ENCODE results near the gene SOX8.

SOX8 gene

GRCh38 chr16:981695-982144, at the start of gene SOX8:
TSS of gene SOX8 (plus strand) at chr16:981770. CDS start at chr16:981923, 153 bp downstream.
- peaks cover 8% of the 10 kb centered on the region for H3K27me3 Mint-ChIP-seq
- DNase-seq: no peak
- peak within 1 kb of the TSS; percentile 75 for H3K4me3 Mint-ChIP-seq
- peaks cover 16% of the 10 kb centered on the region for H3K4me1 Mint-ChIP-seq (ENCODE audit: low read depth)
- H3K9me3 Mint-ChIP-seq: no peaks in the 10 kb centered on the region
- no peak within 1 kb of the TSS for H3K27ac Mint-ChIP-seq
- H3K36me3 Mint-ChIP-seq (ENCODE audit: low read depth): no peaks in the 10 kb centered on the region

GRCh38 chr16:932831-933330, 48.7 kb upstream of the SOX8 start:
- Mint-ChIP-seq H3K4me1 (ENCODE audit: low read depth) (peaks cover 5% of the 10 kb centered on the region), H3K9me3 (no peaks in the 10 kb centered on the region), H3K4me3 (no peak overlapping the region), H3K27ac (no peak overlapping the region), H3K27me3 (no peaks in the 10 kb centered on the region), H3K36me3 (ENCODE audit: low read depth) (peaks cover 34% of the 10 kb centered on the region)
- no peak for DNase-seq

GRCh38 chr16:933581-933980, 48.0 kb upstream of the SOX8 start:
- Mint-ChIP-seq H3K36me3 (ENCODE audit: low read depth) (peaks cover 34% of the 10 kb centered on the region), H3K27me3 (no peaks in the 10 kb centered on the region), H3K4me3 (no peak overlapping the region), H3K4me1 (ENCODE audit: low read depth) (peaks cover 5% of the 10 kb centered on the region), H3K27ac (no peak overlapping the region), H3K9me3 (no peaks in the 10 kb centered on the region)
- no peak for DNase-seq

- peaks cover 5% of the 10 kb centered on the region for H3K4me1 Mint-ChIP-seq (ENCODE audit: low read depth)
- H3K27me3 Mint-ChIP-seq: no peaks in the 10 kb centered on the region
- DNase-seq: no peak
- H3K4me3 Mint-ChIP-seq: no peak overlapping the region
- no peaks in the 10 kb centered on the region for H3K9me3 Mint-ChIP-seq
- H3K27ac Mint-ChIP-seq: no peak overlapping the region
- H3K36me3 Mint-ChIP-seq (ENCODE audit: low read depth): peaks cover 34% of the 10 kb centered on the region
Observed at GRCh38 chr16:934178-934577, 47.4 kb upstream of the SOX8 start.

- H3K36me3 Mint-ChIP-seq (ENCODE audit: low read depth): peaks cover 35% of the 10 kb centered on the region
- H3K27ac Mint-ChIP-seq: peak overlapping the region; percentile 29
- H3K4me3 Mint-ChIP-seq: no peak overlapping the region
- peaks cover 5% of the 10 kb centered on the region for H3K4me1 Mint-ChIP-seq (ENCODE audit: low read depth)
- no peaks in the 10 kb centered on the region for H3K27me3 Mint-ChIP-seq
- DNase-seq: no peak
- no peaks in the 10 kb centered on the region for H3K9me3 Mint-ChIP-seq
Observed at GRCh38 chr16:935684-936083, 45.9 kb upstream of the SOX8 start.

GRCh38 chr16:937311-937710, 44.3 kb upstream of the SOX8 start:
- Mint-ChIP-seq H3K36me3 (ENCODE audit: low read depth) (peaks cover 44% of the 10 kb centered on the region), H3K27me3 (no peaks in the 10 kb centered on the region), H3K27ac (no peak overlapping the region)

GRCh38 chr16:937723-938122, 43.8 kb upstream of the SOX8 start:
- H3K4me1 Mint-ChIP-seq (ENCODE audit: low read depth): peaks cover 5% of the 10 kb centered on the region
- H3K9me3 Mint-ChIP-seq: peaks cover 9% of the 10 kb centered on the region
- H3K4me3 Mint-ChIP-seq: no peak overlapping the region
- no peak for DNase-seq
- peaks cover 45% of the 10 kb centered on the region for H3K36me3 Mint-ChIP-seq (ENCODE audit: low read depth)
- H3K27me3 Mint-ChIP-seq: no peaks in the 10 kb centered on the region
- no peak overlapping the region for H3K27ac Mint-ChIP-seq

More at GRCh38 chr16:937311-937710, 44.3 kb upstream of the SOX8 start:
- Mint-ChIP-seq H3K4me1 (ENCODE audit: low read depth) (peaks cover 5% of the 10 kb centered on the region), H3K9me3 (peaks cover 6% of the 10 kb centered on the region), H3K4me3 (no peak overlapping the region)
- DNase-seq: no peak

GRCh38 chr16:938136-938535, 43.4 kb upstream of the SOX8 start:
- Mint-ChIP-seq H3K9me3 (peaks cover 11% of the 10 kb centered on the region), H3K27me3 (no peaks in the 10 kb centered on the region), H3K4me1 (ENCODE audit: low read depth) (peaks cover 5% of the 10 kb centered on the region), H3K4me3 (no peak overlapping the region), H3K36me3 (ENCODE audit: low read depth) (peaks cover 44% of the 10 kb centered on the region), H3K27ac (no peak overlapping the region)
- DNase-seq: no peak

GRCh38 chr16:938752-939151, 42.8 kb upstream of the SOX8 start:
- Mint-ChIP-seq H3K36me3 (ENCODE audit: low read depth) (peaks cover 41% of the 10 kb centered on the region), H3K27me3 (no peaks in the 10 kb centered on the region), H3K4me3 (no peak overlapping the region), H3K27ac (no peak overlapping the region), H3K9me3 (peaks cover 12% of the 10 kb centered on the region), H3K4me1 (ENCODE audit: low read depth) (peaks cover 5% of the 10 kb centered on the region)
- DNase-seq: no peak

- H3K4me1 Mint-ChIP-seq (ENCODE audit: low read depth): peaks cover 5% of the 10 kb centered on the region
- DNase-seq: no peak
- peaks cover 14% of the 10 kb centered on the region for H3K9me3 Mint-ChIP-seq
- H3K36me3 Mint-ChIP-seq (ENCODE audit: low read depth): peaks cover 41% of the 10 kb centered on the region
- H3K27ac Mint-ChIP-seq: no peak overlapping the region
- H3K4me3 Mint-ChIP-seq: no peak overlapping the region
- no peaks in the 10 kb centered on the region for H3K27me3 Mint-ChIP-seq
Observed at GRCh38 chr16:939311-939710, 42.3 kb upstream of the SOX8 start.

GRCh38 chr16:939941-940340, 41.6 kb upstream of the SOX8 start:
- Mint-ChIP-seq H3K9me3 (peaks cover 14% of the 10 kb centered on the region), H3K27me3 (no peaks in the 10 kb centered on the region), H3K36me3 (ENCODE audit: low read depth) (peaks cover 45% of the 10 kb centered on the region), H3K4me1 (ENCODE audit: low read depth) (peaks cover 5% of the 10 kb centered on the region), H3K27ac (no peak overlapping the region), H3K4me3 (no peak overlapping the region)
- DNase-seq: no peak

GRCh38 chr16:942436-943060, 39.0 kb upstream of the SOX8 start:
- no peaks in the 10 kb centered on the region for H3K4me1 Mint-ChIP-seq (ENCODE audit: low read depth)
- no peaks in the 10 kb centered on the region for H3K27me3 Mint-ChIP-seq
- peaks cover 14% of the 10 kb centered on the region for H3K9me3 Mint-ChIP-seq
- no peak for DNase-seq
- peaks cover 69% of the 10 kb centered on the region for H3K36me3 Mint-ChIP-seq (ENCODE audit: low read depth)
- no peak overlapping the region for H3K4me3 Mint-ChIP-seq
- no peak overlapping the region for H3K27ac Mint-ChIP-seq

- H3K4me3 Mint-ChIP-seq: no peak overlapping the region
- peaks cover 70% of the 10 kb centered on the region for H3K36me3 Mint-ChIP-seq (ENCODE audit: low read depth)
- H3K9me3 Mint-ChIP-seq: peaks cover 14% of the 10 kb centered on the region
- no peaks in the 10 kb centered on the region for H3K27me3 Mint-ChIP-seq
- no peaks in the 10 kb centered on the region for H3K4me1 Mint-ChIP-seq (ENCODE audit: low read depth)
- no peak overlapping the region for H3K27ac Mint-ChIP-seq
- DNase-seq: no peak
Observed at GRCh38 chr16:943971-944370, 37.6 kb upstream of the SOX8 start.

- no peaks in the 10 kb centered on the region for H3K27me3 Mint-ChIP-seq
- H3K4me3 Mint-ChIP-seq: no peak overlapping the region
- H3K36me3 Mint-ChIP-seq (ENCODE audit: low read depth): peaks cover 61% of the 10 kb centered on the region
- no peak for DNase-seq
- no peak overlapping the region for H3K27ac Mint-ChIP-seq
- H3K4me1 Mint-ChIP-seq (ENCODE audit: low read depth): no peaks in the 10 kb centered on the region
- H3K9me3 Mint-ChIP-seq: peaks cover 14% of the 10 kb centered on the region
Observed at GRCh38 chr16:945271-946047, 36.1 kb upstream of the SOX8 start.

GRCh38 chr16:946048-946395, 35.5 kb upstream of the SOX8 start:
- Mint-ChIP-seq H3K9me3 (peaks cover 14% of the 10 kb centered on the region), H3K36me3 (ENCODE audit: low read depth) (peaks cover 56% of the 10 kb centered on the region)
- DNase-seq: no peak

More at GRCh38 chr16:946048-946395, 35.5 kb upstream of the SOX8 start:
- Mint-ChIP-seq H3K4me1 (ENCODE audit: low read depth) (no peaks in the 10 kb centered on the region), H3K27me3 (no peaks in the 10 kb centered on the region), H3K4me3 (no peak overlapping the region), H3K27ac (no peak overlapping the region)
